HL-60 (cell line): ENCODE measurements around the gene PCCA.

ENCODE experiments used
- DNase-seq, 2 experiments: peaks; one replicate each; pipeline ENCODE4 v3.0.0-alpha.2; 2010 to 2020; ENCODE audit warnings: low read depth in 1 of 2, low spot score in 1 of 2
- H3K27ac ChIP-seq: fragments of 250-450 bp; sonication (Bioruptor Pico); replicated peaks from 2 replicates; pipeline ENCODE4 v1.5.1; 2020; ENCODE audit warnings: mild to moderate bottlenecking, moderate library complexity
- H3K27me3 ChIP-seq: fragments of 250-450 bp; sonication (Bioruptor Pico); 2 replicates; pipeline ENCODE4 v1.5.1; 2021; ENCODE audit warnings: mild to moderate bottlenecking, moderate library complexity; ENCODE audit not compliant: insufficient read depth, poor library complexity, severe bottlenecking
- H3K4me3 ChIP-seq: replicated peaks from 2 replicates; pipeline ENCODE4 v1.5.1; 2011; ENCODE audit warnings: mild to moderate bottlenecking, control low read depth, low read length; ENCODE audit not compliant: insufficient read depth
- GABPA ChIP-seq: IDR thresholded peaks from 2 replicates; pipeline ENCODE4 v1.6.1; 2012; ENCODE audit warnings: low read depth
- POLR2AphosphoS5 ChIP-seq: IDR thresholded peaks from 2 replicates; pipeline ENCODE4 v1.6.1; 2012; ENCODE audit warnings: low read depth
- SPI1 ChIP-seq: IDR thresholded peaks from 2 replicates; pipeline ENCODE4 v1.6.1; 2012; ENCODE audit warnings: low read depth, mild to moderate bottlenecking, borderline replicate concordance
- TF ChIP-seq, protein P1 (sequence below): IDR thresholded peaks from 2 replicates; pipeline ENCODE4 v1.6.1; 2012; ENCODE audit warnings: low read depth; ENCODE audit not compliant: insufficient replicate concordance
- TF ChIP-seq, protein P2 (sequence below): IDR thresholded peaks from one replicate; pipeline ENCODE4 v1.5.1; 2011; ENCODE audit warnings: low read length, control low read depth, inconsistent platforms; ENCODE audit not compliant: insufficient read depth

The PCCA gene

DNA sequence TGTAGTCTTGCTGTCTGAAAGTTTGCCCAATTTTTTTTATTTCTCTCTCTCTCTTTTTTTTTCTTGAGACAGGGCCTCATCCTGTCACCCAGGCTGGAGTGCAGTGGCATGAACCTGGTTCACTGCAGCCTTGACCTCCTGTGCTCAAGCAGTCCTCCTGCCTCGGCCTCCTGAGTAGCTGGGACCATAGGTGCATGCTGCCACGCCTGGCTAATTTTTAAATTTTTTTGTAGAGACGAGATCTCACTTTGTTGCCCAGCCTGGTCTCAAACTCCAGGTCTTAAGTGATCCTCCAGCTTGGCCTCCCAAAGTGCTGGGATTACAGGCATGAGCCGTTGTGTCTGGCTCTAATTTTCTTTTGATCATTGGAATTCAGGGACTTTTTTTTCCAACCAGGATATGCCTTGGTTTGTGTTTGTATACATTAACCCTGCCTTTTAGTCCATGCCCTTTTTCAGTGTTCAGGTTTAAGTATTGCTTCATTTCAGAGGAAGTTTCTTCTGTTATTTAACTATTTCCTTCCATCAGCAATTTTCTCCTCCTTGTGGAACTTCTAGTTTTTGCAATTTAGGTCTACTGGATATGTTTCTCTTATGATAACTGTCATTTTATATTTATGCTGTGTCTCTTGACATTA lies 201.4 kb downstream of the PCCA start:
- TF ChIP-seq, protein P1, sequence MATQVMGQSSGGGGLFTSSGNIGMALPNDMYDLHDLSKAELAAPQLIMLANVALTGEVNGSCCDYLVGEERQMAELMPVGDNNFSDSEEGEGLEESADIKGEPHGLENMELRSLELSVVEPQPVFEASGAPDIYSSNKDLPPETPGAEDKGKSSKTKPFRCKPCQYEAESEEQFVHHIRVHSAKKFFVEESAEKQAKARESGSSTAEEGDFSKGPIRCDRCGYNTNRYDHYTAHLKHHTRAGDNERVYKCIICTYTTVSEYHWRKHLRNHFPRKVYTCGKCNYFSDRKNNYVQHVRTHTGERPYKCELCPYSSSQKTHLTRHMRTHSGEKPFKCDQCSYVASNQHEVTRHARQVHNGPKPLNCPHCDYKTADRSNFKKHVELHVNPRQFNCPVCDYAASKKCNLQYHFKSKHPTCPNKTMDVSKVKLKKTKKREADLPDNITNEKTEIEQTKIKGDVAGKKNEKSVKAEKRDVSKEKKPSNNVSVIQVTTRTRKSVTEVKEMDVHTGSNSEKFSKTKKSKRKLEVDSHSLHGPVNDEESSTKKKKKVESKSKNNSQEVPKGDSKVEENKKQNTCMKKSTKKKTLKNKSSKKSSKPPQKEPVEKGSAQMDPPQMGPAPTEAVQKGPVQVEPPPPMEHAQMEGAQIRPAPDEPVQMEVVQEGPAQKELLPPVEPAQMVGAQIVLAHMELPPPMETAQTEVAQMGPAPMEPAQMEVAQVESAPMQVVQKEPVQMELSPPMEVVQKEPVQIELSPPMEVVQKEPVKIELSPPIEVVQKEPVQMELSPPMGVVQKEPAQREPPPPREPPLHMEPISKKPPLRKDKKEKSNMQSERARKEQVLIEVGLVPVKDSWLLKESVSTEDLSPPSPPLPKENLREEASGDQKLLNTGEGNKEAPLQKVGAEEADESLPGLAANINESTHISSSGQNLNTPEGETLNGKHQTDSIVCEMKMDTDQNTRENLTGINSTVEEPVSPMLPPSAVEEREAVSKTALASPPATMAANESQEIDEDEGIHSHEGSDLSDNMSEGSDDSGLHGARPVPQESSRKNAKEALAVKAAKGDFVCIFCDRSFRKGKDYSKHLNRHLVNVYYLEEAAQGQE = no peak
- TF ChIP-seq, protein P2, sequence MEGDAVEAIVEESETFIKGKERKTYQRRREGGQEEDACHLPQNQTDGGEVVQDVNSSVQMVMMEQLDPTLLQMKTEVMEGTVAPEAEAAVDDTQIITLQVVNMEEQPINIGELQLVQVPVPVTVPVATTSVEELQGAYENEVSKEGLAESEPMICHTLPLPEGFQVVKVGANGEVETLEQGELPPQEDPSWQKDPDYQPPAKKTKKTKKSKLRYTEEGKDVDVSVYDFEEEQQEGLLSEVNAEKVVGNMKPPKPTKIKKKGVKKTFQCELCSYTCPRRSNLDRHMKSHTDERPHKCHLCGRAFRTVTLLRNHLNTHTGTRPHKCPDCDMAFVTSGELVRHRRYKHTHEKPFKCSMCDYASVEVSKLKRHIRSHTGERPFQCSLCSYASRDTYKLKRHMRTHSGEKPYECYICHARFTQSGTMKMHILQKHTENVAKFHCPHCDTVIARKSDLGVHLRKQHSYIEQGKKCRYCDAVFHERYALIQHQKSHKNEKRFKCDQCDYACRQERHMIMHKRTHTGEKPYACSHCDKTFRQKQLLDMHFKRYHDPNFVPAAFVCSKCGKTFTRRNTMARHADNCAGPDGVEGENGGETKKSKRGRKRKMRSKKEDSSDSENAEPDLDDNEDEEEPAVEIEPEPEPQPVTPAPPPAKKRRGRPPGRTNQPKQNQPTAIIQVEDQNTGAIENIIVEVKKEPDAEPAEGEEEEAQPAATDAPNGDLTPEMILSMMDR = no peak
- TF ChIP-seq SPI1 = no peak
- no peak for TF ChIP-seq GABPA
- no peak for TF ChIP-seq POLR2AphosphoS5
- H3K4me3 ChIP-seq = no peak overlapping the region
- H3K27ac ChIP-seq = no peak overlapping the region
- no peaks in the 10 kb centered on the region for H3K27me3 ChIP-seq
- DNase-seq = no peak

DNA sequence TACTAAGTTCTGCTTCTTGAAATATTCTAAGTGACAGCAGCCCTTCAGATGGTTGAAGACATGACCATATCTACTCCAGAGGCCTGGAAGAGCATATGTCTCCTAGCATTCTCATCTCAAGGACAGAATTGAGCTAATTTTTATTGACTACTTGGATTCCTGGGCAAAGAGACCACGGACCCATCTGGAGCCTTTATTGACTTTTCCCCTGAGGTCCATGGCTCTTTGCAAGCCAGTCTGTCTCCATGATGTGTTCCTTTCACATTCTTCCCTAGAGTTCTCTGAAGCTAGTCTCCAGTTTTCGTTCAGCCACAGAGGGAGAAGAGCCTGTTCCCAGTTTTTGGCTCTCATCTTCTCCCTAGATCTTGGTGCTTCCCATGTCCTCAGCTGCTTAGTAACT lies 202.7 kb downstream of the PCCA start:
- Histone ChIP-seq H3K27ac (no peak overlapping the region), H3K4me3 (no peak overlapping the region), H3K27me3 (no peaks in the 10 kb centered on the region)
- TF ChIP-seq, protein P2 = no peak
- TF ChIP-seq POLR2AphosphoS5 (no peak), SPI1 (no peak), GABPA (no peak)
- TF ChIP-seq, protein P1 = no peak
- DNase-seq = no peak

DNA sequence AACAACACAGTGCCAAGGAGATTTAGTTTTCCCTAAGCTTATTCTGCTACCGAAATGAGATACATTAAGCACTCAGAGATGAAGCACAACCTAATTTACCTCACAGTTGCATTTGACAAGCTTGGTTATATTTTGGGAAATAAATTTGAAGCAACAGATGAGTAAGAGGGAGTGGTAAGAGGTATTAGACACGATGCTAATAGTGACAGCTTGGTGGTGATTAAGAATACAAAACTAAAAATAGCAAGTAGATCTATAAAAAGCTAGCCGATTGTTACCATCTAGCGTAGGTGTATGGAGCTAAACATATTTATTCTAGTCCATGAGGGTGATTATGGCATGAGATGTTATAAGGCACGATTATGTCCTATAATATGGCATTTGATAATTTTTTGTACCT lies 208.5 kb downstream of the PCCA start:
- no peak overlapping the region for H3K4me3 ChIP-seq
- TF ChIP-seq, protein P1 = no peak
- TF ChIP-seq SPI1 (no peak), POLR2AphosphoS5 (no peak)
- no peak for DNase-seq
- no peak overlapping the region for H3K27ac ChIP-seq
- H3K27me3 ChIP-seq = no peaks in the 10 kb centered on the region
